GM23248 (cell line): ENCODE data around the gene GTF3A. TPM values are rescaled to one million over a fixed set of nuclear protein-coding genes. Genes with fewer than 3 reads are reported as not detected.

Source experiments
- DNase-seq: peaks from one replicate; pipeline ENCODE4 v3.0.0-alpha.2; 2015
- H2AFZ ChIP-seq: fragments of 200-600 bp; sonication (generic); 2 replicates; pipeline ENCODE4 v1.6.1; 2016; ENCODE audit warnings: antibody characterized with exemption
- H3F3A ChIP-seq: fragments of 200-600 bp; sonication (generic); 2 replicates; pipeline ENCODE4 v1.6.1; 2016; ENCODE audit warnings: mild to moderate bottlenecking, antibody characterized with exemption, mixed run types; ENCODE audit not compliant: insufficient read depth
- H3K27ac ChIP-seq: fragments of 200-600 bp; sonication (generic); 2 replicates; pipeline ENCODE4 v1.5.1; 2016; ENCODE audit warnings: mild to moderate bottlenecking
- H3K27me3 ChIP-seq: fragments of 200-600 bp; sonication (generic); replicated peaks from 2 replicates; pipeline ENCODE4 v1.6.1; 2016; ENCODE audit warnings: mild to moderate bottlenecking; ENCODE audit not compliant: insufficient read depth
- H3K36me3 ChIP-seq: fragments of 200-600 bp; sonication (generic); 2 replicates; pipeline ENCODE4 v1.6.1; 2016; ENCODE audit warnings: low read depth, mild to moderate bottlenecking
- H3K4me1 ChIP-seq: fragments of 200-600 bp; sonication (generic); 2 replicates; pipeline ENCODE4 v1.6.1; 2016; ENCODE audit warnings: mild to moderate bottlenecking; ENCODE audit not compliant: insufficient read depth
- H3K4me2 ChIP-seq: fragments of 200-600 bp; sonication (generic); one replicate; pipeline ENCODE4 v1.6.1; 2016; ENCODE audit warnings: mild to moderate bottlenecking; ENCODE audit not compliant: unreplicated experiment
- H3K4me3 ChIP-seq: fragments of 200-600 bp; sonication (generic); 2 replicates; pipeline ENCODE4 v1.5.1; 2016; ENCODE audit warnings: mild to moderate bottlenecking
- H3K79me2 ChIP-seq: fragments of 200-600 bp; sonication (generic); 2 replicates; pipeline ENCODE4 v1.6.1; 2016; ENCODE audit warnings: mild to moderate bottlenecking; ENCODE audit not compliant: insufficient read depth
- H3K9ac ChIP-seq: fragments of 200-600 bp; sonication (generic); 2 replicates; pipeline ENCODE4 v1.6.1; 2016; ENCODE audit warnings: mild to moderate bottlenecking
- H3K9me2 ChIP-seq: fragments of 200-600 bp; sonication (generic); 2 replicates; pipeline ENCODE4 v1.6.1; 2016; ENCODE audit warnings: mixed run types, mild to moderate bottlenecking, moderate library complexity; ENCODE audit not compliant: insufficient read depth
- H3K9me3 ChIP-seq: fragments of 200-600 bp; sonication (generic); one replicate; pipeline ENCODE4 v1.6.1; 2017; ENCODE audit warnings: low read depth
- H4K20me1 ChIP-seq: fragments of 200-600 bp; sonication (generic); 2 replicates; pipeline ENCODE4 v1.6.0; 2016; ENCODE audit not compliant: insufficient read depth
- EZH2 ChIP-seq: fragments of 200-600 bp; sonication (generic); IDR thresholded peaks from 2 replicates; pipeline ENCODE4 v1.6.1; 2018; ENCODE audit warnings: antibody characterized with exemption, mild to moderate bottlenecking; ENCODE audit not compliant: insufficient read depth, poor library complexity, severe bottlenecking
- EZH2phosphoT487 ChIP-seq: fragments of 200-600 bp; sonication (generic); IDR thresholded peaks from 2 replicates; pipeline ENCODE4 v1.6.1; 2018; ENCODE audit warnings: antibody characterized with exemption, moderate library complexity, mild to moderate bottlenecking, low read depth; ENCODE audit not compliant: insufficient read depth
- WGBS, 2 experiments: methylation state at CpG; one replicate each; pipeline ENCODE4 v1.1.6; 2015 to 2017; ENCODE audit warnings: low lambda C conversion rate in 2 of 2, low coverage in 1 of 2; ENCODE audit errors: missing lambda C conversion rate in 2 of 2; 5-methylcytosine and 5-hydroxymethylcytosine counted together
- in situ Hi-C: fragments of 300-500 bp; cut with MboI; formaldehyde crosslinking; loops from 2 replicates; pipeline ENCODE4 v1.15.0; 2020
- polyA plus RNA-seq: library from polyadenylated mRNA; unstranded; fragments of >200 nt; fragmentation: Nextera tagmentation; extraction: Ambion mirVana; gene quantifications from 2 replicates; pipeline ENCODE4 v1.2.1, GENCODE V29; 2016
- total RNA-seq: library from RNA; depleted of rRNA; stranded (reverse); fragments of >200 nt; shearing (Covaris generic); gene quantifications from 2 replicates; pipeline ENCODE4 v1.2.3, GENCODE V29; 2014

Gene GTF3A
- total and polyA plus RNA-seq, 2 experiments from 2014 or later, result 86.2 to 163 TPM

DNA sequence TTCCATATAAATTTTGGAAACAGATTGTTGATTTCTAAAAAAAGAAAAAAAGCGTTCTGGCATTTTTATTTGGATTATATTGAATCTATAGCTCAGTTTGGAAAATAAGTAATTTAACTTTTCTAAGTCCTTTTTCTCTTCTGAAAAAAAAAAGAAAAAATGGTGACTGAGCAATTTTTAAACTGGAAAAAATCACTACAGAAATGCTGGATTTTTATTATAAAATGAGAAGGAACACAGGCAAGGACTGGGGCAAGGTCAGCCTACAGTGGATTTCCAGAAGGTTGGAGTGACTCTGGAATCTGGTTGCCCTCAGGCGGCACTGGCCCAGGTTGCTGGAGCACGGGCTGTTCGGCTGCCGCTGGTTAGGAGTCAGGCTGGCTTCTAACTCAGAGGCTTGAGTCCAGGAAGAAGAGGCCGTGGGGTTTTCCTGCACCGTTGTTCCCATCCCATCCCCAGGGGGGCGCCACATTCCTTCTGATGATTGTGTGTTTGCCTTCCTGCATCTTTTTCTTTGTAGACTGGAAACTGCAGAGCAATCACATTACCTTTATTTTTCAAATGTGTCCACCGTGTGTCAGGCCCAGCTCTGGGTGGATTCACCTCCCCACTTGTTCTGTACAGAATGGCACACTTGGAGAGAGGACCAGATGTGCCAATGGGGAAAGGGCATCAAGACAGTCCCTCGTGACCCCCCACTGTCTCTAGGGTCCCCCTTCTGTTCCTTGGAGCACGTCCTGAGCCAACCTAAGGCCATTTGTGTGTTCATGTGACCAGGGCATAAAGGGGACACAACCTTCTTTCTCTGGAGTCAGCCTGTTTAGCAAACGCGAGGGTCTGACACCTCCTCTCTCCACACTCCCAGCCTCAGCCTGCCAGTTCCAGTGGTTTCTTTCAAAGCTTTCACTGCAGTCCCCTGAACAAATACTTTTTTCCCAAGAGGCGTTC is 44.5 kb upstream of the GTF3A start:
- in situ Hi-C loops, result no loop called here
- TF ChIP-seq EZH2phosphoT487 (no peak), EZH2 (no peak)
- Histone ChIP-seq H3K27ac (no peak overlapping the region), H3F3A (peaks cover 6% of the 10 kb centered on the region; the same call in 1 of the 2 replicates), H3K9ac (no peak overlapping the region), H2AFZ (peak overlapping the region; percentile 60), H4K20me1 (no peaks in the 10 kb centered on the region), H3K36me3 (no peaks in the 10 kb centered on the region), H3K79me2 (no peaks in the 10 kb centered on the region), H3K9me3 (no peaks in the 10 kb centered on the region), H3K27me3 (peaks cover 14% of the 10 kb centered on the region), H3K9me2 (no peaks in the 10 kb centered on the region), H3K4me3 (no peak overlapping the region), H3K4me2 (no peak overlapping the region), H3K4me1 (no peaks in the 10 kb centered on the region)
- peak; percentile 78 for DNase-seq
- WGBS, 2 experiments, result 21 to 30% methylated on average over 14 of the region's 14 CpGs

- WGBS, 2 experiments, result 59 to 68% methylated on average over 17 of the region's 17 CpGs
- peaks cover 19% of the 10 kb centered on the region for H3K27me3 ChIP-seq
- H3K36me3 ChIP-seq, result no peaks in the 10 kb centered on the region
- H3K4me2 ChIP-seq, result no peak overlapping the region
- TF ChIP-seq EZH2phosphoT487 (no peak), EZH2 (no peak)
- H3F3A ChIP-seq, result no peaks in the 10 kb centered on the region
- H3K79me2 ChIP-seq, result no peaks in the 10 kb centered on the region
- no peaks in the 10 kb centered on the region for H3K4me1 ChIP-seq
- in situ Hi-C loops, result no loop called here
- H3K9ac ChIP-seq, result no peak overlapping the region
- H3K4me3 ChIP-seq, result no peak overlapping the region
- no peak for DNase-seq
- H3K9me3 ChIP-seq, result no peaks in the 10 kb centered on the region
- no peak overlapping the region for H2AFZ ChIP-seq
- no peaks in the 10 kb centered on the region for H3K9me2 ChIP-seq
- no peaks in the 10 kb centered on the region for H4K20me1 ChIP-seq
- no peak overlapping the region for H3K27ac ChIP-seq
These were observed 42.8 kb upstream of the GTF3A start for GRCh38 chr13:27381601-27382000.

GRCh38 chr13:27383104-27383921 is 41.1 kb upstream of the GTF3A start:
- H3K27me3 ChIP-seq, result peaks cover 16% of the 10 kb centered on the region
- no peak for DNase-seq
- no peak overlapping the region for H3K9ac ChIP-seq
- H3K4me3 ChIP-seq, result no peak overlapping the region
- no peaks in the 10 kb centered on the region for H3K36me3 ChIP-seq
- H3K4me2 ChIP-seq, result no peak overlapping the region
- TF ChIP-seq EZH2, result no peak
- no peak for TF ChIP-seq EZH2phosphoT487
- in situ Hi-C loops, result no loop called here
- no peaks in the 10 kb centered on the region for H3K4me1 ChIP-seq
- no peaks in the 10 kb centered on the region for H3K79me2 ChIP-seq
- no peaks in the 10 kb centered on the region for H3K9me3 ChIP-seq
- H3K27ac ChIP-seq, result no peak overlapping the region
- no peaks in the 10 kb centered on the region for H3K9me2 ChIP-seq
- H4K20me1 ChIP-seq, result no peaks in the 10 kb centered on the region
- H2AFZ ChIP-seq, result no peak overlapping the region
- no peaks in the 10 kb centered on the region for H3F3A ChIP-seq
- 69 to 72% methylated on average over 22 of the region's 22 CpGs for WGBS, 2 experiments

DNA sequence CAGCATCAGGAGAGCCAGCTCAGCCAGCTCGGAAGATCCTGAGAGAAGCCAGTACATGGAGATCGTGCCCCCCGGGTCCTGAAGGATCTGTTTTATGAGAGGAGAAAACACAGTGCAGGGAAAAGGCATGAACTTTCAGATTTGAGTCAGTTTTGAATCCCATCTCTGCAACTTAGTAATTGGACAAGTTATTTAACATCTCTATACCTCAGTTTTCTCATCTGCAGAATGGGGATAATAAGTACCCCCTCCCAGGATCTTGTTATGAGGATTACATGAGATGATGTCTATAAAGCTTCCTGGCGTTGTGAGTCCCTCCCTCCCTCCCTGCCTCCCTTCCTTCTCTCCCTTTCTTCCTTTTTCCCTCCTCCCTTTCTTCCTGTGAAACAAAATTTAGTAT is 40.1 kb upstream of the GTF3A start:
- Histone ChIP-seq H3K9me3 (no peaks in the 10 kb centered on the region), H3K79me2 (no peaks in the 10 kb centered on the region), H3K27me3 (peaks cover 16% of the 10 kb centered on the region), H3K36me3 (no peaks in the 10 kb centered on the region), H3K9ac (no peak overlapping the region), H3K27ac (no peak overlapping the region), H2AFZ (no peak overlapping the region), H3K9me2 (no peaks in the 10 kb centered on the region), H3F3A (no peaks in the 10 kb centered on the region), H4K20me1 (no peaks in the 10 kb centered on the region), H3K4me2 (no peak overlapping the region), H3K4me1 (no peaks in the 10 kb centered on the region), H3K4me3 (no peak overlapping the region)
- TF ChIP-seq EZH2phosphoT487, result no peak
- TF ChIP-seq EZH2, result no peak
- no peak for DNase-seq
- in situ Hi-C loops, result no loop called here
- WGBS, 2 experiments, result 58 to 63% methylated on average over 4 of the region's 4 CpGs
